HG03139 (cell line): ENCODE results near the gene HJV.
A peak's percentile ranks its signal among the peaks of the same experiment; 100 is the strongest.

ENCODE experiments used
- ATAC-seq: cut with Tn5 transposase; IDR thresholded peaks from one replicate; pipeline ENCODE4 v1.9.1; 2021; ENCODE audit not compliant: unreplicated experiment

Gene HJV

DNA sequence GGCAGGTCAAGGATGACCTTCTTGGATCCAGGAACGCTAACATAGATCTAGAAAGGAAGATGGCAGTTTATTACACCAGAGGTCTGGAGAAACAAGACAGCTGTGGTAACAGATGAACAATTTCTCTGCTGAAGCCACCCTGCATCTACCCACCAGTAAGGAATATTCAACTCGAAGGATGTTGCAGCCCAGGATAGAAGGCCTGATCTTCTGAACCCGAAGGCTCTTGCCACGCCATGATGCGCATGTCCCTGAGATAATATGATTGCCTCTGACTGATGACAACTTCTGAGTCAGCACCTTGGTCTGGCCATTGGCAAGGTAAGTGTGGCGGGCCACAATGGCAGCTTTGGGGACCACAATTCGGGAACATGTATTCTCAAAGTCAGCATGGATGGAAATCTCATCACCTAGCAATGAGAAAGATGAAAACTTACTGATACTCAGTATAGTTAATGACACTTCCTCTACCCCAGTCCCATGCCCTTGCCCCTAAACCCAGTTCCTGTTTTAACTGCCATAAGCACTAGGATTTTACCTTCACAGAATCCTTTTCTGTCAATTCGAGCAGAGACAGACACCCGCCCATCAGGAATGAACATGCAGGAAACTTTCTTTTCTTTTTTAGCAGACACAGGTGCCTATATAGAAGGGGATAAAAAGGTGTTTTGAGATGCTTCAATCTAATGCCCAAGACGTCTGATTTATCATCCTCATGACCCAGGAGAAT, 27.0 kb downstream of the HJV start:
- ATAC-seq = no peak

- no peak for ATAC-seq
Observed at GRCh38 chr1:145993618-145994390, 27.7 kb downstream of the HJV start.

GRCh38 chr1:145992958-145993617, 28.4 kb downstream of the HJV start:
- ATAC-seq = no peak

GRCh38 chr1:145992502-145992936, 29.0 kb downstream of the HJV start:
- no peak for ATAC-seq

DNA sequence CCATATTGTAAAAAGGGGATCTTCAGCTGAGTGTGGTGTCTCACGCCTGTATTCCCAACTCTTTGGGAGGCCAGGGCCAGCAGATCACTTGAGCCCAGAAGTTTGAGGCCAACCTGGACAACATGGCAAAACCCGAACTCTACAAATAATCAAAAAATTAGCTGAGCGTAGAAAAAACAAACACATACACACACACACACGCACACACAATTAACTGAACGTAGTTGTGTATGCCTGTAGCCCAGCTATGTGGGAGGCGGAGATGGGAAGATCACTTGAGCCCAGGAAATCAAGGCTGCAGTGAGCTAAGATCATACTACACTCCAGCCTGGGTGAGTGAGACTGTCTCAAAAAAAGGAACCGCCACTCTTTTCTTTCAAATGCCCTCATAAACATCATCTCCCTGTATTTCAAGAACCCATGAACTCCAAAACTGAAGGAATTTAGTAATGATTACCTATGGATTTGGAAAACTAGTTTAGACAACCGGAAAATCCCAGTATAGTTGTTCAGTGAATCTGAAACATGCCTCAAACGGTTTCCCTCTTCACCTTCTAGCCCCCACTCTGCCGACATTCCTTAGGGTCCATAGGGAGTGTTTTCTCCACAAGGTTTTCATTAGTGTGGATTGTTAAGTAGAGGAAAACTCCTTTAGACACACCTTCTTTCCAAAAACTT, 29.7 kb downstream of the HJV start:
- ATAC-seq = no peak

DNA sequence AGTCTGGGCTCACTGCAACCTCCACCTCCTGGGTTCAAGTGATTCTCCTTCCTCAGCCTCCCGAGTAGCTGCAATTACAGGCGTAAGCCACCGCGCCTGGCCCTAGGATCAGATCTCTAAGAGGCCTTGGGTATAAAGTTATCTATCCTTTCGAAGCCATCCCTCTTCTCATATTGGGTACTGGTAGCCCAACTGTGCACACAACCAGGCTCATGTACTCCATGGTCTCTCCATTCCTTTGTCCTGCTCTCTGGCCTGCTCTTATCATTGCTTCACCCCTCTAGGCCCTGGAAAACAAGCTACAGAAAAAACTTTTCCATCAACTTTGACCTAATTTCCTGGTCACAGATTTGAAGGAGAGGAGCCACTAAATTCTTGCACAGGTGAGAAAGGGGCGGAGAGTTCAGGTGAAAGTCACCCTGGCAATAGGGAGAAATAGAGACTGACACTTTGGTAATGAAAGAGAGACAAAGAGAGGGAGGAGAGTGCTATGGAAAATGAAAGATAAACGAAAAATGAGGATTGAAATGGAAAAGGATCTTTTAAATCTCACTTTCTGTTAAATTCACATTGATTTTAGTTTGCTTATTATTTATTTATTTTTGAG, 31.2 kb downstream of the HJV start:
- no peak for ATAC-seq

- no peak for ATAC-seq
Observed at GRCh38 chr1:145988773-145989172, 32.8 kb downstream of the HJV start.

DNA sequence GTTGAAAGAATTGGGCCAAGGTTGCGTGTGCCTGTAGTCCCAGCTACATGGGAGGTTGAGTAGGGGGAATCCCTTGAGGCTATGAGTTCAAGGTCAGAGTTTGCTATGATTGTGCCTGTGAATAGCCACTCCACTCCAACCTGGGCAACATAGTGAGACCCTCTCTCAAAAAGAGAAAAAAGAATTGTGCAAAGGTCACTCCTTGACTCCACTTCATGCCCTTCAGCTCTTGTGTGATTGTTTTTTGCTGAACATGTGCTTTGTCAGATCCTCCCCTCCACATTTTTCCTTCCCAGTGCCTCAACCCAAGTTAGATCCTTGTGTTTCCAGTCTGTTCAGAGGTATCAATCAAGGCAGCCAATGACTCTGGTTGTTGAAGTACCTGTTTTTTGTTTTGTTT, 33.6 kb downstream of the HJV start:
- ATAC-seq = no peak

DNA sequence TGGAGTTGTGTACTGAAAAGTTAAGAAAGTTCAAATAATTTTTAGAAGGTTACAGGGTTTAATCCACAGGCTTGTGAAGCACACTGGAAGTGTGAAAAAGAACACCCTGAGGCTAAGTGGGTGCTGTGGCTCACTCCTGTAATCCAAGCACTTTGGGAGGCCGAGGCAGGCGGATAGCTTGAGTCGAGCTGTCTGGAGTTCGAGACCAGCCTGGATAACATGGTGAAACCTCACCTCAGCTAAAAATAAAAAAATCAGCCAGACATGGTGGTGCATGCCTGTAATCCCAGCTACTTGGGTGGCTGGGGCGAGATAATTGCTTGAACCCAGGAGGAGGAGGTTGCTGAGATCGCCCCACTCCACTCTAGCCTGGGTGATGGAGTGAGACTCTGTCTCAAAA, 35.0 kb downstream of the HJV start:
- no peak for ATAC-seq

- no peak for ATAC-seq
Observed at GRCh38 chr1:145985502-145986439, 35.8 kb downstream of the HJV start.

DNA sequence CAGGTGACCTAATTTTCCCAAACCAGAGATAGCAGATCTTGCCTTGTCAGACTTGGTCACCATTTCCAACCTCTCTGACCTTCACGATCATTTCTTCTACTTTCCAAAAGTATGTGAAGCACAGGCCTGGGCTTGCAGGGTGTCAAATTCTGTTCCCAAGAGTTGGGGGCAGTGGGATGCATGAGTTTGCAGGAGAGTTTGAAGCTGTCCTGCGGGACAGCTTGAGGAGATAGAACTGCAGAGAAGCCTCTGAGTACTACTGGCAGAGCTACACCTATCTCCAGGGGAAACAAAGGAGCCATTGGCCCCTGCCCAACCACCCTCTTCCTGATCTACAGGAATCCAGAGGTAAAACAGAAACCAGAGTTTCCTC, 36.4 kb downstream of the HJV start:
- no peak for ATAC-seq

GRCh38 chr1:145983960-145984830, 37.3 kb downstream of the HJV start:
- no peak for ATAC-seq

GRCh38 chr1:145983206-145983675, 38.3 kb downstream of the HJV start:
- no peak for ATAC-seq

GRCh38 chr1:145982010-145982723, 39.4 kb downstream of the HJV start:
- no peak for ATAC-seq

DNA sequence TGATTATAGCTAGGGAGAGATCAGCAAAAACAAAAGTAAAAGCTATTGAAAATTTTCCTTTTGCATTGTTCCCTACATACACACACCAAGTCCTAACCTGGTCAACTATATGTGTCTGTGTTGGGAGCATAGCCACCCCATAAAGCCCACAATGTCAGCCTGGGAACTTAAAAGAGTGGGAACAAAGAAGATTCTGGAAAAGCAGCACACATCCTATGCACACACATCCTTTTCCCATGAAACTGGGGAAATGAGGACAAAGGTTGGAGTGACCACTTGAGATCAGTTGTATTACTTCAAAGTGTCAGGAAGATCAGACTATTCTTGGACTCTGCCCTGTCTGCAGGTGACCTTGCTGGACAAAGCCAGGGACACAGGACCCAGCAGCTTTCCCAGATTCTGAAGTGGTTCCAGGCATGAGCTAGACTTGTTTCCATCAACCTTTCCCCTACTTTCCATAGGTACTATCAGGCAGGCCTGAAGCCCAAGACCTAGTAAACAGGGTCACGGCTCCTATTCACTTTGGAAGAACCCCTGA, 41.0 kb downstream of the HJV start:
- ATAC-seq = no peak

DNA sequence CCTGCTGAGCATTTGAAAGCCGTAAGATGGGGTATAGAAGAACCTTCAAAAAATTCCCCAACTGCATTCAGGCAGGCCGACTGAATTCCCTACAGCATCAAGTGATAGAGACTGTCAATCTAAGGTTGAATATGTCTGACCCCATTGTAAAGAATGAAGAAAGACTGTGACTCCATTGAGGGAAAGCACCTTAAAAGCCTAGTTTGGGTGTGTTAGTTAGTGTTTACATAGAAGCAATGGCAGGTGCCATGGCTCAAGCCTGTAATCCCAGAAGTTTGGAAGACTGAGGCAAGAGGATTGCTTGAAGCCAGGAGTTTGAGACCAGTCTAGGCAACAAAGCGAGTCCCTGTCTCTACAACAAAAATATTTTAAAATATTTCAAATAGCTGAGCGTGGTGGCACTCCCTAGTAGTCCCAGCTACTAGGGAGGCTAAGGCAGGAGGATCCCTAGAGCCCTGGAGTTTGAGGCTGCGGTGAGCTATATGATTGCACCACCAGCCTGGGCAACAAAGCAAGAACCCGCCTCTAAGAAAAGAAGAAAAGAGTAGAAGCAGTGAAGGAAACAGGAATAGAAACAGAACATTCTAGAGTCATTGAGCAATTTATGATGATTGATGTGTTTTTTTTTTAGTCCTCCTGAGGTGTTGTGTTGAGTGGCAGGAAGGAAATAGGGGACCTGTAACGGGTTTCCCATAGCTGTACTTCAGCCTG, 41.6 kb downstream of the HJV start:
- peak; percentile 0 for ATAC-seq
